Measurements from ENCODE around the gene MC2R.

MC2R gene

DNA sequence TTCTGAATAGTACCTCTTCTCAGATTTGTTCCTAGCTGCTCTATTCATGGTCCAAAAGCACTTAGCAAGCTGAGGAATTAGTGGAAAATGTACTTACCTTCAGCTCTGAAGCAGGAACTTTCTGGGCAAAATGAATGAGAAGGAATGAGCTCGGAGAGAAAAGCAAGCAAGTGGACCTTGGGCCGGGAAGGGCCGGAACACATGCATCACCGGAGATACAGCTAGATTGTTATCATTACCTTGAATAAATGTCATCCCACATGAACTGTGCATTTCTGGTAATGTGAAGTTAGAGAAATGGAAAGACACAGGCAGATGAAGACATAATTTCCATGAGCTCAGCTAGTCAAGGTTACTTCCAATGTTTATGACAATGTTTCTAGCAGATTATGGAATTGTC is at the start of gene MC2R:
MC2R (minus strand) TSS at position 146 of the 400 bp plus-strand sequence. CDS start 30,018 bp downstream, outside the sequence.
- DNase-seq, result no peak

DNA sequence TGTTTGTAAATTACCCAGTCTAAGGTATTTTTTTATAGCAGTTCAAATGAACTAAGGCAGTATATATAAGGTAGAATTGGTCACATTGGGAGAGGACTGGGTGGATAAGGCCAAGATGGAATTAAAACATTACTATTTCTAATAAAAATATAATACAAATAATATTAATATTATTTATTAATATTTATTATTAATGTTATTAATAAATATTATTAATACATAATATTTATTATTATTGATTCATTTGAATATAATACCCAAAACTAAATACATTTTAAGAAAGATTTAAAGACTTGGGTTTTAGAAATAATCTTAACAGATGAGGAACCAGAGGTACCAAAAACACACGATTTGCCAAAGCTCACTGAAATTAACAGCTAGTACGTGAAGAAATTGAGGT is 30.5 kb upstream of the MC2R start:
- no peak for DNase-seq

DNA sequence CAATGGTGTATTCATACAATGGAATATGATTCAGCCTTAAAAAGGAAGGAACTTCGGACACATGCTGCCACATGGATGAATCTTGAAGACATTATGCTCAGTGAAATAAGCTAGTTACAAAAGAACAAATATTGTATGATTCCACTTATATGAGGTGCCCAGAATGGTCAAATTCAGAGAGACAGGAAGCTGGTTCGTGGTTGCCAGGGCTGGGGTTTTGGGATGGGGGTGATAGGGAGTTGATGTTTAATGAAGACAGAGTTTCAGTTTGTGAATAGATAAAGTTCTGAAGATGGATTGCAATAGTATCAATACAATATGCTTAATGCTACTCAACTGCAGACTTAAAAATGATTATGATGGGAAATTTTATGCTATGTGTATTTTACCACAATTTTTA is 28.0 kb upstream of the MC2R start:
- DNase-seq, result no peak

DNA sequence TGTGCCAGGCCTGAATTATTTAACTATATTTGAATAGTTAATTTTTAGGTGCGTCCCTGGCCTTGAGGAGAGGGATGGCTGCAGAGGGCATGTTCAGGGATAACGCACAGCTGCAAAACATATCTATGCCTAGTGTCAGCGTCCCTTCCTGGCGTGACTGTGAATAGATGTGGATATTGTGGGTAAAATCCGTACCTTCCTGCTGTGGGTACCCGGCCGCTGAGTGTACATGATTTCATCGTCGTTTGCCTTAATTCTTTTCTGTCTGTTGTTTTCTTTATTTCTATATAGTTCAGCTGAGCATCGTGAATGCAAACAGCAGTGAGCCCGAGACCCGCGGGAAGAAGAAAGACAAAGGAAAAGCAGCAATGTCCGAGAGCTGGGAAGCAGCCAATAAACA is 25.0 kb upstream of the MC2R start:
- DNase-seq, result no peak

DNA sequence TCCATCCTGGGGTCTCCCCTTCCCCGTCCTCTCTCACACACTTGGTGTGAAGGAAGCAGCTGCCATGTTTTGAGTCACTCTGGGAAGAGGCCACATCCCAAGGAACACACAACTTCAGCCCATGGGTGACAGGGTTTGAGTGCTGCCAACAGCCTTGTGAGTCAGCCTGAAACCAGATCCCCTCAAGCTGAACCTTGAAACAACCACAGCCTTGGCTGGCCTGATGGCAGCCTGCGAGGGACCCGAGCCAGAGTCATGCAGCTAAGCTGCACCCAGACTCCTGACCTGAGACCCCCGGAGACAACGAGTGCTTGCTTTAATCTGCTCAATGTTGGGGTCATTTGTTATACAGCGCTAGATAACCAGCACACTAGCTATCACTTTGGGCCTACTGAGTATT is 19.3 kb upstream of the MC2R start:
- no peak for DNase-seq

DNA sequence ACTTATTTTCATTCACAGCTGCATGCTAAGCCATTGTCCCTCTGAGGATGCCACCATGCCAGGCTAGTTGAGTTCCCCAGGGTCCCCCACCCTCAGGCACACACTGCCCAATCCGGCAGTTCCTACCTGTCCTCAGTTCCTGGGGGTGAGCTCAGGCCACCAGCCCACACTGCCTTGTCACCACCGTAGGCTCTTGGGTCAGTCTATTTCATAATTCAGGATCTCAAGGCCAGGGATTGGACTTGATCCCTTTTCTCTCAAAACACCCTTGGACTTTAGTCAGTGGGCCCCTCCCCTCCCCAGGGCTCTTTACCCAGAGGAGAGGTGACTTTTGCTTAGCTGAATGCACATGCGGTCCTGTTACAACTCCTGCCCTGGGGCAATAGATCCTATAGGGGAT is 18.7 kb upstream of the MC2R start:
- no peak for DNase-seq

DNA sequence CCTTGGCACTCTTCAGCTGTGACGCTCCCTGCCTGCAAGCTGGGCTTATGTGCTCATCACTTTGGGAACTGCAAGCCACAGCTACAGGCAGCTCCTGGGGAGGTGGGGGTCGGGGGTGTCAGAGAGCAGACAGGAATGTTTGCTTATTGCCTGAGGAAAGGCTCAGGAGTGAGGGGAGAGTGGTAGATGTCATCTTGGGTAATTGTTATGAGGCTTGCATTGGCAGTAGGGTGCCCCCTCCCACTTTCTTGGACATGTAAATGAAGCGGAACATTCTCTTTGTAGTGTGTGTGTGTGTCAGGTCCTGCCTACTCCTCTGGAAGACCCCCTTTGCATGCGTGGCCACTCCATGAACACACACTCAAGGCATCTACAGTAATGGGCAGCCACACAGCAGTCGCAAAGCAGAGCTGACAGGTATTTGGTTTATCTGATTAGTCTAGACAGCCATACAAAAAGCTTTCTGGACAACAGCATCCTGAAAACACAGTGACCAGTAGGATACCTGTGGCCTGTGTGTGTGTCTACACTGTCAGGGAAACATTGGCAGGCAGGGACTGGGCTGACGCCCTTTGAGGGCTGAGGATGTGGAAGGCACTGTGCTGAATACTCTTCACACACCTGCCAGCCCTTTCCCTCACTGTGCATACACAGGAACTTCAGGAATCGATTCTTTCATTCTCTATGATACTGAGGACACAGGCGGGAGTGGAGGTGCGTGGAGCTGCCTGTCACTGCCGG is 17.1 kb upstream of the MC2R start:
- DNase-seq, result no peak

DNA sequence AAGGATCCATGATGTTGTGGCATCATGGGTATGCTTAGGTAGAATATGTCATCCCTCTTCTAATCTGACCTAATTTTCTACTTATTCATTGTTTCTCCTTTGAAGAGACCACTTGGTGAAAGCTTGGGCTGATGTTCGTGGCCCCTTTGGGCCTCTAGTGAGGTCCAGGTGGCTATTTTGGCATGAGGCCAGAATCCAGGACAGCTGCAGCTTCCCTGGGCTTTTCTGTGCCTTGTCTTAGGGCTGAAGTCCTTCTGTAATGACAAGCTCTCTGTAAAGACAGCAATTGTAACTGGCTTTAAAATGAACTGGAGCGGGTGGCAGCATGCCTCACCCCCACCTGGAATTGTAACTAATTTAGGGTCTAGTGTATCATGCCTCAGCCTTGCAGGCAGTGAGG is 15.6 kb upstream of the MC2R start:
- DNase-seq, result no peak

DNA sequence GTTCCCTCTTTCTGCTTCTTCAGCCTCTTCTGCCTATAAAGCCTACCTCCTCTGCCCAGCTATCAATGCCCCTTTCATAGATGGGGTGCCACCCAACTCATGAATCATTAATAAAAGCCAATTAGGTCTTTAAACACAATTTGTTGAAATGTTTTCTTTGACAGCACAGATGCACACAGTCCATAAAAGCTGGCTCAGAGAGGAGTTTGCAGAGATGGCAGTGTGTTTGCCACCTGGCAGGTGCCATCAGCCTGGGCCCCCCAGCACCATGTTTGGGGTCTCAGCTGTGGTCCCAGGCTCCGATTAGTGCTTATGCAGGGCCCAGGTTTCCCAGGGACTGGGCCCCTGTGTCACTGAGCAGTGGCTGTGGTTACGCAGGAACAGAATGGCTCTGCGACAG is 7.9 kb upstream of the MC2R start:
- no peak for DNase-seq

DNA sequence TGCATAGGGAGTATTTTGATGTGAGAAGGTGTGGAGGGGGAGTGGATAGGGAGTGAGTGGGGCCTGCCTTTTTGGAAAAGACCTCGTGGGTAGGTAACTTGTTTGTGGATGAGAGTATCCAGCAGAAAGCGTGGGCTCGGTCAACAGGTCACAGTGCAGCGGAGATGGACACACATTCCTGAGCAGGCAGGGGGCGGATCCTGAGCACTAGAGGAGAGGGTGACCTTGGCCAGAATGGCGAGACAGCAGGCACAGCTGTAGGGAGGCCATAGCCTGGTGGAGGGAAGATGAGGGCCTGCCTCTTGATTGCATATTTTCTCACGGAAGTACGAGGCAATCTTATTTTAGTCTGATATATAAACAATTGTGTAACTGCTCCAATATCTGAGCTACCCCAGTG is 3.6 kb upstream of the MC2R start:
- DNase-seq, result no peak

DNA sequence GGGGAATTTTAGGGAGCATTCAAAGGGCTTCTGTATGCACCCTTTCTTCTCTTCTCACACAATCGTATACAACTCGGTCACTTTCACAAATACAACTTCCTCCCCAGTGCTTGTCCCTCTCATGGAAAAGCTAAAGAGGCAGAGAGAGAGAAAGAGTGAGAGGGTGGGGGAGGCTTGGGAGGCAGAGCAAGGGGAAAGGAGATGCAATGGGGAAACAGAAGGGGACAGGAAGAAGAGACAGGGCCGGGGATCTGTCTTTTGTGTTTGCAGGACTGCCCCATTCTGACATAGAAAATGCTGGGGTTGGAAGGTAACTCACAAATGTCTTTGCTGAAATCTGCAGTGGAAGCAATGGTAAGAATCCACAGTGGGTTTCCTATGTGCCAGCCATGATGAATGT is 2.1 kb upstream of the MC2R start:
- no peak for DNase-seq

DNA sequence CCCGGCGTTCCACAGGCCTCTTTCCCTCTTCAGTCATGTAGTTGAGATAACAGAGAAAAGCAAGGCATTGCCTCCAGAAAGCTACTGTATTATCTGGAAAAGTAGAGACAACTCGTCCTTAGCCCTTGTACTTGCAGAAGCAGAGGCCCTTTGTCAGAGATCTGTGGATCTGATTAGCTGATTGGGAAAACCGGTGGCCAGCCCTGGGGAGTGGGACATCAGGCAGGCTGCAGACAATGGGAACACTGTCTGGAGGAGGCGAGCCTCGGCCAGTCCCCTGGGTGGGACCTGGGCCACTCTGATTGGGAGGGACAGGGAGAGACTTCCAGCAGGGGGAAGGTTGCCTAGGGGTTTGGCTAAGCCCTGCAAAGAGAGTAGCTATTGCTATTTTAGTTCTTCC is 1.2 kb upstream of the MC2R start:
- DNase-seq, result no peak

DNA sequence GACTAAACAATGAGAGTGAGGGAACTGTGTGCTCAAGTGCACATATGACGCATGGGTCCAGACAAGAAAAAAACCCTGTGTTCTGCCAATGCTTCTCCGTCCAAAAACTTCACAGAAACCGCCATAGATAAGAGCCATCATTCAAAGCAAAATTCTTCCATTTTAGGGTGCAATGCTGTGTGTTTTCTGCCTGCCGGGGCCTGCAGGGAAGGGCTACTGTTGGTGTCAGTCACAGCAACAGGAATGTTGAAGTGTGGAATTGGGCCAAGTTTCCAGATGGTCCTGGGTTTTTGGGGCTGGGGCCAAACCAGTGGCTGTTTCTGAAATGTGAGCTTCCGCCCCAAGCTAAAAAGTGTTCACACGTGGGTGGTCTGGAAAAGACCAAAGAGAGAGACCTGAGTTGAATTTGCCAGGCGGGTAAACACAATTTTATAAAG is 677 bp upstream of the MC2R start:
- DNase-seq, result no peak

DNA sequence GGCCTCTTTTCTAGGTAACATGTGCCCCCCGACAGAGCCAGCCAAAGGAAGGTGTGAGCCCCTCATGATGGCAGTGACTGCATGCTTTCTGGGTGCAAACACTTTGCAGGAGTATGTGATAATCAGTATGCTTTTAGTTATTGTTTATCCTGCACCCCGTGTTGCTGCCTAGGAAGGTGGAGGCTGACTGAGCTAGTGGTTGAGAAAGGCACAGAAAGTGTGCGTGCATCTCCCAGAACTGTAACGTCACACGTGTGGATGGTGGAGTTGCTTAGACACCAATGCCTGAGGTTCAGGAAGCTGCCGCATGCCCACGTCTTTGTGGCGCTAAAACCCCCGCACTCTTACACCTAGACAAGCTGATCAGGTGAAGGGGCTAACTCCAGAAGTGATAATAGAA is 580 bp downstream of the MC2R start:
- no peak for DNase-seq

DNA sequence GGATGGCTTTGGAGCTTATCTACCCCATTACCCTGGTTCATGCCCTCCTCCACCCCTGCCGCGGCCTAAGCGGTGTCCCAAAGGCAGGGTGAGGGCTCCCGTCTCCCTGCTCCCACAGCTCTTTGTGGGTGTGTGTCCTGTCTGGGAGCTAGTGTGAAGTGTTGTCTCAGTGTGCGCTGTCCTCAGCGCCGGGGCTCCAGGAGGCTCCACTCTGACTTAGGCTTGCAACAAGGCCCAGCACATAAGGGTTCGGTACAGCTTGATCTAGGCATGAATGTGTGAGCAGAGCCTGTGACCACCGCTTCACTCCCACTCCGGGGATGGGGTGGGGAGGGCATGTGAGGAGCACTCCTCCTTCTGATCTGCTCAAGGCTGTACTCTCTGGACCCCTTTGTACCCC is 1.2 kb downstream of the MC2R start:
- no peak for DNase-seq

DNA sequence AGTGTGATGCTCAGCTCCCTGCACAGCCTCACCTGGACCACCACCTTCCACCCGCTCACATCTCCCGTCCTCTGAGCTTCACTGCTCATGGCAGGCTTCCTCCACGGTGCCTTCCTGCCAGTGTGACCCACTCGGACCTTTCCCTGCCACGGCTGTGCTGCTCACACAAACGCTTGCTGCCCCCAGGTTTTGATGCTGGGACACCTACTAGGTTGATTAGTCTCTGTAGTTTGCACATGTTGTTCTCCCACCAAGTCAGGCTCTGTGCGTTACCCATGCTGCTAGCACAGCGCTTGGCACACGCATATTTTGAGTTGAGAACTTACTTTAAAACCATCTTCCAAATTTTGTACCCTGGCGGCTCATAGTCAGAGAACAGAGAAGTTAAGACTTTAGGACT is 2.1 kb downstream of the MC2R start:
- no peak for DNase-seq

DNA sequence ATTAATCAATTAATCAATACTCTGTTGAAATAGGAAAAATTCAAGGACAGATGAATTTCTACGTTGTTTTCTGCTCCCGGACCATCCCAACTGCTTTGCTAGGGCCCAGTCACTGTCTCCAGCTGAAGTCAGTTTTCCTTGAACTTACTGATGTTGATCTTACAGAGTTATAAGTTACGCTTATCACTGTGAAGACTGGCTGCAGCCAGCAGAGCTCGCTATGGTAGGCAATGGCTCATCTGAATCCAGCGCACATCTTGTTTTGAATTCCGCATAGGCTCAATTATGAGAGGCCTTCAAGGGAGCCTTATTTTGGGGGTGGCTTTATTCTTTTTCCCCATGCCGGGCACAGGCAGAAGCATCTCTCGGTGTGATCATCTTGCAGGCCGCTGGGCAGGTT is 2.7 kb downstream of the MC2R start:
- DNase-seq, result no peak

DNA sequence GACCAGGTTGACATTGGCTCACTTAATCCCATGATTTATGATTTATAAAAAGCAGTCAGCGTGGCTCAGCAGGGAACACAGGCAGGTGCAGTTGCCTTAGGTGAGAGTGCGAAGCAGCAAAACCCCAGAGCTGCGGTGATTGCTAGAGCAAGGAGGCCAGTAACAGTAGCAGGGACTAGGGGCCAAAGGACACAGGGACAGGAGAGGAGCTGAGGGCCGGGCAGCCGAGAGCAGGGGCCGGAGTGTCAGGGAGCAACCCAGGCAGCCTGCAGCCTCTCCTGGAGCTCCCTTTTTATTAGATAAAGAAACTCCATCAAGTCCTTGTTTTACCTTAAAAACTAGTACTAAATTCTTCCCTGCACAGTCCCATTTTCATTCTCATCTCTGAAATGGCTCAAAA is 4.3 kb downstream of the MC2R start:
- no peak for DNase-seq

DNA sequence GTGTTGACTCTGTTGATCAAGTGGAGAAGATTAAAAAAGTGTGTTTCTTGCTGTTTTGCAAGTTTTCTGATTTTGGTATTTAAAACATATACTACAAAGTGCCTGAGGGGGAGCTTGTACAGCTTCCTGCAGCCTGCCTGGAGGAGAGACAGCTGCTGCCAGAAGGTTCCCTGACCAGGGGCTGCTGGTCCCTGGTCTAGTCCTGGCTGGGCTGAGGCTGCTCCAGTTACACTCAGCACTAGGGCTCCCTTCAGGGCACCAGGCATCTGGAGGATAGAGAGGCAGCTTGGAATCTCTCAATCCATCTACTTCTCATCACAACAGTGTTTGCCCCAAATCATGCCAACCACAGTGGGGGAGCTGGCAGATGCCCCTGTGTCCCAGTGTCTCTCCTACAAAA is 4.8 kb downstream of the MC2R start:
- no peak for DNase-seq

DNA sequence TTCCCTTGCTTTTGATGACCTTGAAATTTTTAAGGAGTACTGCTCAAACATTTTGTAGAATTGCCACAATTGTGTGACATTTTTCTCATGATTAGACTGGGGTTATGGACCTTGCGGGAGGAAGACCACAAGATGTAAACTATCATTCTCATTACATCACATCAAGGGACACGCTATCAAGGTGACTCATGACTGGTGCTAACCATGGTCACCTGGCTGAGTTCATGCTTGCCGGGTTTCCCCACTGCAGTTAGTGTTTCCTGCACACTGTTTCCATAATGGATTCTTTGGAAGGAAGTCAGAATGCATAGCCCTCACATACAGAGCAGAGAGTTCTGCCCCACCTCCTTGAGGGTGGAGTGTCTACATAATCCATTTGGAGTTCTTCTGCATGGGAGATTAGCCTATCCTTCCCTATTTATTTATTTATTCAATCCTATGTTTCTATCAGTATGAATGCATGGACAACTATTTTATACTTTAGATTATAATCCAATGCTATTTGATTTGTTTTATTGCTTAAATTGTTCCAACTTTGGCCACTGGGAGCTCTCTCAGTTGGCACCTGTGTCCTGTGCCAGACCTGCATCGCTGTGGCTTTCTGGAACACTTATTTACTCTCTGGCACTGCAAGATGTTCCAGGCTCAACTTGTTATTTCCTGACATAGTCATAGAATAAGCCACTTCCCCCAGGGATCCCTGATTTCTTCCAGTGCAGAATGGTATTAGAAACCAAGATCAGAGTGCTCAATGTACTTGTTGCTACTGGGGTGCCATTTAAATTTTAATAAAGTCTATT is 6.0 kb downstream of the MC2R start:
- no peak for DNase-seq

DNA sequence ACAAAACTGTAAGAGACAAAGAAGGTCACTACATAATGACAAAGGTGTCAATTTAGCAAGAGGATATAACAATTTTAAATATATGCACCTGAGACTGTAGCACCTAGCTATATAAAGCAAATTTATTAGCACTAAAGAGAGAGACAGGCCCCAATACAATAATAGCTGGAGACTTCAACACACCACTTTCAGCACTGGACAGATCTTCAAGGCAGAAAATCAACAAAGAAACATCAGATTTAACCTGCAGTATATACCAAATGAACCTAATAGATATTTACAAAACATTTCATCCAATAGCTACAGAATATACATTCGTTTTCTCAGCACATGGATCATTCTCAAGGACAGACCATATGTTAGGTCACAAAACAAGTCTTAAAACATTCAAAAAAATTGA is 14.7 kb downstream of the MC2R start:
- DNase-seq, result no peak

DNA sequence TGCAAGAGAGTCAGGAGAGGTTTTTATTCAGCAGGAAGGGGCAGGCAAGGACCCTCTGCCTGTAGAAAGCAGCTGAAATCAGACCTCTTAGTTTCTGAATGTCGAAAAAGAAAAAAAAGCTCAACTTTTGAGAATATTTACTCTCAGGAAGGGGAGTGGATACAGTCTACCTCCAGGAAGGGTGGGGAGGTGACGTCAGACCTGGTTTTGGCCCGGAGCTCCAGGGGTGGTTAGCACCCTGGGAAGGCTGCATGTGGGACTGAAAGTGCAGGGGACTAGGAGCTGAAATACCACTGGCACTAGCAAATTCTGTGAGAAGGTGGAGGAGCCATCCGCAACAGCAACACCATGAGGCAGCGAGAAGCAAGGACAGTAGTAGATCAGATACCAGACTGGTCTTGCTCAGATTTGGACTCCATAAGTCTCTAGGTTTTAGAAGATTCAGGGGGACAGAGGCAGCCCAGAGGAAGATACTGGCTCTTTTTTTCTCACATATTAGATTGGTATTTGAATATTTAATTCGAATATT is 19.8 kb downstream of the MC2R start:
- no peak for DNase-seq

DNA sequence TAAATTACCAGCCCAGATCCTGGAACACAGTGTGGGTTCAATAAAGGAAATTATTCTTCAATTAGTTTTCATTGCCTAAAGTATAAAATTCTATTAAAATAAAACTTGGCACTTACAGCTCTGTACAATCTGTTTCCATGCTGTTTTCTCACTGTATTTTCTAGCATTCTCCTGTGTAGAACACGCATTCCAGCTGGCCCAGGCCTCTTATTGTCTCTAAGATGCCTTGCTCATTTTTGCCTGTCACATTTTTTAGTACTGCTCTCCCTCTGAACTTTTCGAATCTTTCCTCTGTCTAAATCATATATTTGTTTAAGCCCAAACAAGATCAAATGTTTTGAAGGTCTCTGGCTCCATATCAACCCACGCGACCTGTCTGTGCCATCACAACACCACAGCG is 20.8 kb downstream of the MC2R start:
- DNase-seq, result no peak

DNA sequence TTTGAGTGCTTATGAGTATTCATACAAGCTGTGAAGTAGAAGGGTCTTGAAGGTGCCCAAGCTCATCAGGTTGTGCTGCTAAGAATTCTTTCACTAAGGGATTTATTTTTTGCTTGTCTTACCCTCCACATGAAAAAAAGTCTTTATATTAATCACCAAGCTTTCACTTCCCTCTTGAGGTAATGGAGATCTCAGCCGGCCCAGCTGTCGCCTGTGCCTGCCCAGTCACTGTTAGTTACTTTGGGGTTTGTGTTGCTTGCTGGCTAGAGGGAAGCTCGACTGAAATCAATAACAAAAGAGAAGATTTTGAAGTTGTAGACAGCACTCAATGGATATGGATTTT is 21.9 kb downstream of the MC2R start:
- no peak for DNase-seq

DNA sequence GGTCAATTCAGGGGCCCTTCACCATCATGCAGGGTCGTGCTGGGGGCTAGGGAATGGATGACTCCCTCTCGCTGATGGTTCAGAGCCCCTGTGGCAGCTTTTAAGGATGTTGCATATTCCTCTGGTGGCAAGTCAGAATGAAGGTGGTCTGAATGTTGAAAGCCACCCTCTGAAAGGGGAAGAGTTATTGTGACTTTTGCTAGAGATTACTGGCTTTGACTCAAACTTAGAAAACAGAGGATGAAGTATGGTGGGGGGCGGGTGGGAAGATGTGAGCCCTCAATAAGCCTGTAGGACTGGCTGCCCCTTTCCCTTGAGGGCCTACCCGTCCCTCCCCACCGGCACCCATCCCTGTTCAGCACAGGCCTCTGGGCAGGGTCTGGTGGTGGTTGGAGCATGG is 23.2 kb downstream of the MC2R start:
- DNase-seq, result no peak

Data from DMS53 (cell line).